T47D (cell line): ENCODE results near the gene ZP2.
"Not testable (repeated sequence)": the region's sequence is repeated elsewhere in the genome, so short reads cannot be mapped to it uniquely, and the experiment has no call there.

Experiments used
- DNase-seq, 2 experiments: peaks; one replicate each; pipeline versions ENCODE4 v3.0.0 to v3.0.0-alpha.2; 2011 to 2012; ENCODE audit warnings: low read depth in 1 of 2, low spot score in 1 of 2
- JUND ChIP-seq: IDR thresholded peaks from 2 replicates; pipeline ENCODE4 v1.6.1; 2012; ENCODE audit warnings: low read depth
- in situ Hi-C: cut with HindIII; loops from 2 replicates; pipeline ENCODE4 v1.10.0; 2016; ENCODE audit warnings: low sequenced_read_pairs, low pct_unique_long_range_greater_than_20kb

ZP2 gene

DNA sequence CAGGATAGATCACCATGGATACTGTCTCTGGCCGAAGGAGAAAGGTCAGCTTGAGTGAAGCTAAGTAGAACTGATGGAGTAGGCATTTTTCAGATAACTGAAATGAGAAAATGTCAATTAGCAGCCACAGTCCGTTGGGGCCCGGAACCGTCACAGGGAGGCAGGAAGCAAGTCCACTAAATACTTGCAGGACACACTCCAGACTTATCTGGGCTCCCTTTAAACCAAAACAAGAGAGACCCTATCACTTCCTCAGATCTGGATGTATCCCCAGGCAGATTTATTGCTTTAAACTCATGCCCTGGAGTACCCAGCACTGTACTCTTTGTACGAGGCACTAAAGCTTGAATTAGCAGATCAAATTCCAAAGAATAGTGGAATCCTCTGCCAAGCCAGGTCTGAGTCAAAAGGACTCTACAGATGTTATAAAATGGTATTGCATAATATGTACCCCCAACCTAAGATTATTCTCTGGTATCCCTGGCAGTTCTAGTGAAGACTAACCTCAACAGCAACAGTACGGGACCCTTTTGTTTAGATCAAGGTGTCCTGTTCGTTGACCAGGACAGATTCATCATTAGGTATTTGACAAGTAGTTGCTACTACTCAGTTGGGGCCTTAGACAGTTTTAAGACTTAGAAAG, 8.1 kb downstream of the ZP2 start:
- in situ Hi-C loops = no loop called here
- no peak for TF ChIP-seq JUND
- DNase-seq = no peak

DNA sequence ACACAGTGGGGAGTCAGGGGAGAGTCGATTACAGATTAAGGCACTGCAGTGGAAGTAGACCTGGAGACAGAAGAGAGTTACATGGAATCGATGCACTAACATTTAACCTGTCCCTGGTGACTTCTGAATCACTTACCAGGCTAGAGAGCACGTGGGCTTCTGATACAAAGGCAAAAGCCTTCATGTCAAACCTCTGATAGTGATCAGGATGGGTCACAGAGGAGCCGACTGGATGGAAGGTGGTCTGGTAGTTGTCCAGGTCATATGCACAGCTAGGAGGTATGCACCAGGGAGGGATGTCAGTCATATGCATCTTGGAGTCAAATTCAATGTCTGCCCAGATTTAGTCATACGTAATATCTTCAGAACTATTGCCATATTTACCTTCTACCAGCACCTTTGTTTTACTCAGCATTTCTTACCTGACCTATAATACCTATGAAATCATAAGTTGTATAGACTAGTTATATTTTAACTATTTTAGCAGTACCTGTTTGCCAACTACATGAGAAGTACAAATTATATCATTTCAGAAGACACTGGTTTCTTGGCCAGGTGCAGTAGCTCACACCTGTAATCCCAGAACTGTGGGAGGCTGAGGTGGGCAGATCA, 11.7 kb downstream of the ZP2 start:
- DNase-seq = no peak
- TF ChIP-seq JUND = no peak
- in situ Hi-C loops = loop anchor here (25.0 kb wide), 1 partner anchor 88 kb away; the partner anchor contains the start of gene CRYM

DNA sequence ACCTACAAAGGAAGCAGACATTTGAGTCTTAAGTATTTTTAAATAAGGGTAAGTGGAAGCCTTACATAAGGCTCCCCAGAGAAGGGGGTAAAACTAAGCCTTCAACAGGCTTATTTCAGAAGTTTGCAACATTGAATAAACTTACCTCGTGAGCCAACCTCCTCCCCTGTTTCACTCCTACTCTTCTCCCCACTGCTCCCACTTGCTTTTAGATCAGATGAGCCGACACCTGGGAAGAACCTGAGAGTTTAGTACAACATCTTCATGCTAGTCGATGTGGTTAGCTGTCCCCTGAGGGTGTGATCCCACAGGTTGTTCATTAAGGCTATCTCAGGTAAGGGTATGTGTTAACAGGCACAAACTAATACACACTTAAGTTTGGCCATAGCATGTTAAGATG, 13.8 kb downstream of the ZP2 start:
- TF ChIP-seq JUND = no peak
- no peak for DNase-seq
- in situ Hi-C loops = loop anchor here (25.0 kb wide), 1 partner anchor 90 kb away; the partner anchor contains the start of gene CRYM

DNA sequence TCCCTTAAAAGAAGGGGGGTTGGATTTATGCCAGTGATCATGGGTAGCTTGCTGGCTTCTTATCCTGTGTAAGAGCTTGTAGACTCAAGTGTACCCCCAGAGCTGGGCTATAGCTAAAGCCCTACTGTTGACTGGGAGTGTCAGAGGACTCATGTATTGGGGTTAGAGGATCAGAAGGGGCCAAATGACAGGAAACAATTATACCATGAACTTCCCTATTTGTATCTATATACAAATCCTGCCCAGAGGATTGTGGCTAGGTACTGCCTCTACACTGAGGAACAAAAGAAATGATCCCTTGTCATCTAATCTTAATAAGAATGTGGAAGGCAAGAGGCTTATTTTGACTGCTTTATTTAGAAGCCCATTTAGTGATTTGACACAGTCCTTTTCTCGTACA, 14.3 kb downstream of the ZP2 start:
- DNase-seq = no peak
- in situ Hi-C loops = loop anchor here (25.0 kb wide), 1 partner anchor 90 kb away; the partner anchor contains the start of gene CRYM
- no peak for TF ChIP-seq JUND

DNA sequence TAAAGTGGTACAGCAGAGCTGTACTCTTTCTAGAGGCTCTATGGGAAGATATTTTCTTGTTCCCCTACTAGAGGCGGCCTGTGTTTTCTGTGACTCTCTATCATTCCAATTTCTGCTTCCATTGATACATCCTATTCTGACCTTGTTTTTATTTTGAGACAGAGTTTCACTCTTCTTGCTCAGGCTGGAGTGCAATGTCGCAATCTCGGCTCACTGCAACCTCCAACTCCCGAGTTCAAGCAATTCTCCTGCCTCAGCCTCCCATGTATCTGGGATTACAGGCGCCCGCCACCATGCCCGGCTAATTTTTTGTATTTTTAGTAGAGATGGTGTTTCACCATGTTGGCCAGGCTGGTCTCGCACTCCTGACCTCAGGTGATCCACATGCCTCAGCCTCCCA, 16.0 kb downstream of the ZP2 start:
- not testable (repeated sequence) for DNase-seq
- in situ Hi-C loops = loop anchor here (25.0 kb wide), 1 partner anchor 92 kb away; the partner anchor contains the start of gene CRYM

DNA sequence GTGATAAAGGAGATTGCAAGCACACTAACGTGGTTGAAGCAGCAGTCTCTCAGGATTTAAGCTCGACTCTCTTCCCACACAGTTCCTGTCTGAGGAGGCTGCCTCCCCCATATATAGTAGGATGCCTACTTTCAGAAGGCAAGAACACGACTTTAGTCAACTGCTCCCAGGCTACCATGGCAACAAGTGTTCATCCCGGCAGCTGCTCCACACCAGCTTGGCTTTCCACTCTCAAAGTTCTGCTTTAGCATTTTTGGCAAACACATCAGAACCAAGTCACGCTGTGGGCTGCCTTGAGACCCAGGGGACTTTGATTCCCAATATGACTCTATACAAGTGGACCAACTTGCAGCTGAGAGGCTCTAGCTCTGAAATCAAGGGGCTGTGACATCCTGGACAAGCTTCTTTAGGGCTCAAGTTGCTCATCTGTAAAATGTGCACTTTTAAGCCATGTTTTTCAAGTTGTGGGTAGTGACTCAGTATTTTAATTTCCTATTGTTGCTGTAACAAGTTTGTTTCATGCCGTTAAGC, 16.5 kb downstream of the ZP2 start:
- TF ChIP-seq JUND = no peak

DNA sequence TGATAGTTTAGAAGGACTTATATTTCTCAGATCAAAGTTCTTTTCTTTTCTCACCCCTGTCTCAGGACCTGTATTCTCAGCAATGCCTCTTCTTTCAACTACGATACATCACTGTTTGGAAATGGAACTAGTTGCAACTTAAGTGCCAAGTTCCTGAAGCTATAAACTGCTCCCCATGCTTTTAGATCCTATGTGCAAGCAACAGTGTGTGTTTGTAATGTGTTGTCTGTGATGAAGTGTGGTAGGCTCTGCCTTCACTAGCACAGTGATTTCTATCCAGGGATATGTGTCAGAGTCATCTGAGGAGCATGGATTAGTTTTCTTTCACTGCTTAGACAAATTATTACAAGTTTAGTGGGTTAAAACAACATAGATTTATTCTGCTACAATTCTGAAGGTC, 18.4 kb downstream of the ZP2 start:
- no peak for DNase-seq
- TF ChIP-seq JUND = no peak
- in situ Hi-C loops = loop anchor here (25.0 kb wide), 1 partner anchor 94 kb away; the partner anchor contains the start of gene CRYM

More for the DNA sequence above, 16.5 kb downstream of the ZP2 start:
- in situ Hi-C loops = loop anchor here (25.0 kb wide), 1 partner anchor 92 kb away; the partner anchor contains the start of gene CRYM
- no peak for DNase-seq

DNA sequence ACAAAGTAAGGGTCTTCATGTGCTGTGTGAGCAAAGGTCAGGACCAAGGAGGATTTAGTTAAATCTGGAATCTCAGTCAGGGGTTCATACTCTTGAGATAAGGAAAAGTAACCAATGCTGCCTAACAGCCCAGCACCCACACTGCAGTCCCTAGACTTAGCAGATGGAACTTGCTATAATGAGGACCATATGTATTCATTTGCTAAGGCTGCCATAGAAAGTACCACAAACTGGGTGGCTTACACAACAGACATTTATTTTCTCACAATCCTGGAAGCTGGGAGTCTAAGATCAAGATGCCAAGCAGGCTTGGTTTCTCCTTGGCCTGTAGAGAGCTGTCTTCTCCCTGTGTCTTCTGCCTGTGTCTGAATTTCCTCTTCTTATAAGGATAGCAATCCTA, 20.8 kb downstream of the ZP2 start:
- in situ Hi-C loops = loop anchor here (25.0 kb wide), 1 partner anchor 97 kb away; the partner anchor contains the start of gene CRYM
- no peak for DNase-seq
- no peak for TF ChIP-seq JUND

DNA sequence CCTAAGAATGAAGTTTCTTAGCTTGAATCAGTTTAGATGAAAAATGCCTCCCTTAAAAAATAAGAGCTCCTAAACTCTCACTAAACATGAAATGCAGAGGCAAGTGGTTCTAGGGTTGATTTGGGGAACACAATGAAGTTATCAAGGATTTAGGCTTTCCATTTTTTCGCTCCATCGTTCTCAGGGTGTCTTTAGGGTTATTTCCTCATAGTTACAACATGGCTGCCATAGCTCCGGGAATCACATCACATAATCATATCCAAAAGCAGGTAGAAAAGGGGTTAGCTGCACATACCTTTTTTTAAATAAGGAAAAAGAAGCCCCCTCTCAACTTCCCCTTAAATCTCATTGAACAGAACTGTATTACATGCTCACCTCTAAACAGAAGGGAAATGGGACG, 21.4 kb downstream of the ZP2 start:
- in situ Hi-C loops = loop anchor here (25.0 kb wide), 1 partner anchor 97 kb away; the partner anchor contains the start of gene CRYM
- DNase-seq = no peak
- no peak for TF ChIP-seq JUND

DNA sequence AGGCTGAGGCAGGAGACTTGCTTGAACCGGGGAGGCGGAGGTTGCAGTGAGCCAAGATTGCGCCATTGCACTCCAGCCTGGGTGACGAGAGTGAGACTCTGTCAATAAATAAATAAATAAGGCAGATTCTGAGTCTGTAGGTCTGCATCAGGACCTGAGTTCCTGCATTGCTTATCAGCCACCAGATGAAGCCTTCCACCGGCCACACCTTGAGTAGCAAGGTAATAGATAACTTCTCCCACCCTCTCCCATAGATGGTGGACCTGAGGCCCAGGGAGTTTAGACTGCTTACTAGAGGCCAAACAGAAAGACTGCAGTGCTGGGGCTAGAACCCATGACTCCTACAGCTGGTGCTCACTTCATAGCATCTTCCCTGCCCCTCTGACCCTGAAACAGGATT, 22.1 kb downstream of the ZP2 start:
- in situ Hi-C loops = loop anchor here (25.0 kb wide), 1 partner anchor 98 kb away; the partner anchor contains the start of gene CRYM
- DNase-seq = no peak
- TF ChIP-seq JUND = no peak

DNA sequence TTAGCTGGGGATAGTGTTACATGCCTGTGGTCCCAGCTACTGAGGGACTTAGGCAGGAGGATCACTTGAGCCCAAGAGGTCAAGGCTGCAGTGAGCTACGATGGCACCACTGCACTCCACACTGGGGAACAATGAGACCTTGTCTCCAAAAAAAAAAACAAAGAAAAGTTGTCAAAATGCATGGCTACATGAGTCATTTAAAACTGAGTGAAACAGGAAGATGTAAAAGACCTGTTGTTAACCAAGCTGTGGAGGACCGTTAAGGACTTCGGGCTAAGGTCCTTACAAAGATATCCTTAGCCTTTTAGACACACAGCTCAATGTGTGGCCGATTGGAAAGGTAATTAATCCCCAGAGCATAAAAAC, 25.1 kb downstream of the ZP2 start:
- in situ Hi-C loops = loop anchor here (25.0 kb wide), 1 partner anchor 101 kb away; the partner anchor contains the start of gene CRYM
- no peak for TF ChIP-seq JUND
- DNase-seq = no peak

DNA sequence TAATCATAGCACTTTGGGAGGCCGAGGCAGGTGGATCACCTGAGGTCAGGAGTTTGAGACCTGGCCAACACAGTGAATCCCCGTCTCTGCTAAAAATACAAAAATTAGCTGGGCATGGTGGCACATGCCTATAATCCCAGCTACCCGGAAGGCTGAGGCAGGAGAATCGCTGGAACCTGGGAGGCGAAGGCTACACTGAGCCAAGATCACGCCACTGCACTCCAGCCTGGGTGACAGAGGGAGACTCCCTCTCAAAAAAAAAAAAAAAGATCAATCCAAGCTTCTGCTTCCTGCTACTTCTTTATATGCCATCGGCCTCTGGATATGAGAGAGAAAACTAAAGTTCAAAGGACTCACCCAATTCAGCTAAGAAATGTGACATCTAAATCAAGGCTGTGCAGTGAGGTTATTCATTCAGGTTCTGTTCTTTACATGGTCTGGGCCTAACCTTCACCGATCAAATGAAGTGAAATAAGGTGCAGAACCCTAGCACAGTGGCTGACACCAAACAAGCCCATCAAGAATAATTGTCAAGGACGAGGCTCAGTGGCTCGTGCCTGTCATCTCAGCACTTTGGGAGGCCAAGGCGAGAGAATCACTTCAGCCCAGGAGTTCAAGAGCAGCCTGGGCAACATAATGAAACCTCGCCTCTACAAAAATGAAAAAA, 25.6 kb downstream of the ZP2 start:
- no peak for DNase-seq
- in situ Hi-C loops = loop anchor here (25.0 kb wide), 1 partner anchor 102 kb away; the partner anchor contains the start of gene CRYM
- TF ChIP-seq JUND = no peak
